ENCODE results near the gene DGKI. TPM values are rescaled to one million over a fixed set of nuclear protein-coding genes. Genes with fewer than 3 reads are reported as not detected.

Gene DGKI
- total RNA-seq, 4 donors from 2014 or later, result 0.42 to 6.2 (median 2.0) TPM

- Histone ChIP-seq H3K36me3 (no peaks in the 10 kb centered on the region), H3K4me1 (no peaks in the 10 kb centered on the region), H3K27ac (no peak overlapping the region), H3K4me3 (no peak overlapping the region), H3K9me3 (no peaks in the 10 kb centered on the region), H3K27me3 (no peaks in the 10 kb centered on the region)
- no peak for TF ChIP-seq EP300 (IDR thresholded peaks at IDR 0.05)
- TF ChIP-seq, protein P1, sequence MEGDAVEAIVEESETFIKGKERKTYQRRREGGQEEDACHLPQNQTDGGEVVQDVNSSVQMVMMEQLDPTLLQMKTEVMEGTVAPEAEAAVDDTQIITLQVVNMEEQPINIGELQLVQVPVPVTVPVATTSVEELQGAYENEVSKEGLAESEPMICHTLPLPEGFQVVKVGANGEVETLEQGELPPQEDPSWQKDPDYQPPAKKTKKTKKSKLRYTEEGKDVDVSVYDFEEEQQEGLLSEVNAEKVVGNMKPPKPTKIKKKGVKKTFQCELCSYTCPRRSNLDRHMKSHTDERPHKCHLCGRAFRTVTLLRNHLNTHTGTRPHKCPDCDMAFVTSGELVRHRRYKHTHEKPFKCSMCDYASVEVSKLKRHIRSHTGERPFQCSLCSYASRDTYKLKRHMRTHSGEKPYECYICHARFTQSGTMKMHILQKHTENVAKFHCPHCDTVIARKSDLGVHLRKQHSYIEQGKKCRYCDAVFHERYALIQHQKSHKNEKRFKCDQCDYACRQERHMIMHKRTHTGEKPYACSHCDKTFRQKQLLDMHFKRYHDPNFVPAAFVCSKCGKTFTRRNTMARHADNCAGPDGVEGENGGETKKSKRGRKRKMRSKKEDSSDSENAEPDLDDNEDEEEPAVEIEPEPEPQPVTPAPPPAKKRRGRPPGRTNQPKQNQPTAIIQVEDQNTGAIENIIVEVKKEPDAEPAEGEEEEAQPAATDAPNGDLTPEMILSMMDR (IDR thresholded peaks at IDR 0.05), result no peak
- no peak for TF ChIP-seq POLR2A (IDR thresholded peaks at IDR 0.05)
- TF ChIP-seq POLR2AphosphoS5 (IDR thresholded peaks at IDR 0.05), result no peak
- DNase-seq (ENCODE audit: low spot score in 2 of 2), result no peak
Observed at GRCh38 chr7:137790828-137791227, 55.9 kb downstream of the DGKI start.

GRCh38 chr7:137789215-137789882, 57.4 kb downstream of the DGKI start:
- no peak for DNase-seq (ENCODE audit: low spot score in 2 of 2)
- H3K9me3 ChIP-seq, result no peaks in the 10 kb centered on the region
- TF ChIP-seq EP300 (IDR thresholded peaks at IDR 0.05) (no peak), POLR2AphosphoS5 (IDR thresholded peaks at IDR 0.05) (no peak), POLR2A (IDR thresholded peaks at IDR 0.05) (no peak)
- TF ChIP-seq, protein P1 (IDR thresholded peaks at IDR 0.05), result no peak
- no peak overlapping the region for H3K27ac ChIP-seq
- 52% methylated on average over 4 of the region's 4 CpGs for WGBS
- no peaks in the 10 kb centered on the region for H3K4me1 ChIP-seq
- H3K36me3 ChIP-seq, result no peaks in the 10 kb centered on the region
- no peaks in the 10 kb centered on the region for H3K27me3 ChIP-seq
- H3K4me3 ChIP-seq, result no peak overlapping the region

DNA sequence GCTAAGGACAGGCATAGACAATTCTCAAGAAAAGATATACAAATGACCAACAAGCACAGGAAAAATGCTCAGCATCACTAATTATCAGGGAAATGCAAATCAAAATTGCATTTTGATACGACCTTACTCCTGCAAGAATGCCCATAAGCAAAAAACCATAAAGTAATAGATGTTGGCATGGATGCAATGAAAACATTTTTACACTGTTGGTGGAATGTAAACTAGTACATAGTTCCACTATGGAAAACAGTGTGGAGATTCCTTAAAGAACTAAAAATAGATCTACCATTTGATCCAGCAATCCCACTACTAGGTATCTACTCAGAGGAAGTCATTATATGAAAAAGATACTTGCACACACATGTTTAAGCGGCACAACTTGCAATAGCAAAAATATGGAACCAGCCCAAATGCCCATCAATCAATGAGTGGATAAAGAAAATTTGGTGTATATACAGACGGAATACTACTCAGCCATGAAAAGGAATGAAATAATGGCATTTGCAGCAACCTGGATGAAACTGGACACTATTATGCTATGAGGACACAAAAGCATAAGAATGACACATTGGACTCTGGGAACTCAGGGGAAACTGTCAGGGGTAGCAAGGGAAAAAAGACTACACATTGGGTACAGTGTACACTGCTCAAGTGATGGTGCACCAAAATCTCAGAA, 59.3 kb downstream of the DGKI start:
- no peak overlapping the region for H3K27ac ChIP-seq
- no peaks in the 10 kb centered on the region for H3K4me1 ChIP-seq
- no peaks in the 10 kb centered on the region for H3K27me3 ChIP-seq
- no peaks in the 10 kb centered on the region for H3K36me3 ChIP-seq
- DNase-seq (ENCODE audit: low spot score in 2 of 2), result no peak
- H3K4me3 ChIP-seq, result no peak overlapping the region
- no peaks in the 10 kb centered on the region for H3K9me3 ChIP-seq
- 74% methylated on average over 3 of the region's 3 CpGs for WGBS
- TF ChIP-seq, protein P1 (IDR thresholded peaks at IDR 0.05), result no peak
- TF ChIP-seq POLR2A (IDR thresholded peaks at IDR 0.05), result no peak
- no peak for TF ChIP-seq POLR2AphosphoS5 (IDR thresholded peaks at IDR 0.05)

GRCh38 chr7:137778511-137778910, 68.3 kb downstream of the DGKI start:
- no peak for TF ChIP-seq POLR2A (IDR thresholded peaks at IDR 0.05)
- TF ChIP-seq, protein P1 (IDR thresholded peaks at IDR 0.05), result no peak
- TF ChIP-seq EP300 (IDR thresholded peaks at IDR 0.05), result no peak
- no peak for TF ChIP-seq POLR2AphosphoS5 (IDR thresholded peaks at IDR 0.05)
- DNase-seq (ENCODE audit: low spot score in 2 of 2), result no peak
- no peaks in the 10 kb centered on the region for H3K4me1 ChIP-seq
- no peaks in the 10 kb centered on the region for H3K27me3 ChIP-seq
- H3K4me3 ChIP-seq, result no peak overlapping the region
- no peaks in the 10 kb centered on the region for H3K36me3 ChIP-seq
- H3K9me3 ChIP-seq, result no peaks in the 10 kb centered on the region
- no peak overlapping the region for H3K27ac ChIP-seq

DNA sequence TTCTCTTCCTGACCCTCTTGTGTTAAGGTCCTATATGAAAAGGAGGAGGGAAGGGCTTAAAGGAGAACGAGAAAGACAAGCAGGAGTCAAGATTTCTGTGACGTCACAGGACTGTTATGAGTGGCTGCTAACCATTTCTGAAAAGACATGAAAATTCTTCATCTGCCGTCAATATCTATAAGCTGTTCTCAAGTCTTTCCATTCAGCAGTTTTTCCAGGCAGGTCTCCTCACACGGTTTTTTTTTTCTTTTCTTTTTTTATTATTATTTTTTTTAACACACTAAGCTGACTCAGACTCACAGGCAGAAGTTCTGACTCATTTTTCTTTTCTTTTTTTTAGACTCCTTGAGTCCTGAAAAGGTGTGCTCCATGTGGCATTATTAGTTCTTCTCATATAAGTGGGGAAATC, 72.0 kb downstream of the DGKI start:
- Histone ChIP-seq H3K27ac (no peak overlapping the region), H3K36me3 (no peaks in the 10 kb centered on the region), H3K27me3 (no peaks in the 10 kb centered on the region), H3K4me1 (no peaks in the 10 kb centered on the region), H3K9me3 (no peaks in the 10 kb centered on the region), H3K4me3 (no peak overlapping the region)
- 48% methylated on average over 4 of the region's 4 CpGs for WGBS
- no peak for TF ChIP-seq EP300 (IDR thresholded peaks at IDR 0.05)
- no peak for TF ChIP-seq POLR2A (IDR thresholded peaks at IDR 0.05)
- TF ChIP-seq, protein P1 (IDR thresholded peaks at IDR 0.05), result no peak
- no peak for DNase-seq (ENCODE audit: low spot score in 2 of 2)

All from suprapubic skin (tissue), 4 donors.